GM19193 (cell line): ENCODE data around the gene PCDHGA11.
"Not testable (repeated sequence)": the region's sequence is repeated elsewhere in the genome, so short reads cannot be mapped to it uniquely, and the experiment has no call there.

Source experiments
- POLR2A ChIP-seq: IDR thresholded peaks from 4 replicates; pipeline ENCODE4 v1.6.1; 2011; ENCODE audit not compliant: insufficient read depth, insufficient read length; ENCODE audit errors: extremely low read depth

The PCDHGA11 gene

DNA sequence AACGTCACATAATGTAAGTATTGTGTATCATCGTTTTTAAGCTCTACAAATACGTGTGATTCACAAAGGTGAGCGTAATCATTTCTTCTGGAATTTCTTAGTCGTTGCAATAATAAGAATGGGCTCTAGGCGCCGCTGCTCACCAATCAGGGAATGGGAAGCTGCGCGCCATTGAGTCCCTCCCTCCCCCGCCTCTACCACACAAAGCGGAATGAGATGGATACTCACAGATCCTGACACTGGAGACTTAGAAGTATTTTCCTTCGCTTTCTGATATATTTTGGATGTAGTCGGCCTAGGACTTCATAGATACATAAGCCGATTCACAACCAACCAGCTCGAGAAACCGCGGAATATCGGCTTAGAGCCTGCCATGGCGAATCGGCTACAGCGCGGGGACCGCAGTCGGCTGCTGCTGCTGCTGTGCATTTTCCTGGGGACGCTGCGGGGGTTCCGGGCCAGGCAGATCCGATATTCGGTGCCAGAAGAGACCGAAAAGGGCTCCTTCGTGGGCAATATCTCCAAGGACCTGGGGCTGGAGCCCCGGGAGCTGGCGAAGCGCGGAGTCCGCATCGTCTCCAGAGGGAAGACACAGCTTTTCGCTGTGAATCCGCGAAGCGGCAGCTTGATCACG, at the start of gene PCDHGA11:
Gene PCDHGA11, plus strand, starts transcription at position 197 of the 634 bp plus-strand sequence. Its CDS starts 177 bp downstream, at position 374.
- TF ChIP-seq POLR2A = no peak

DNA sequence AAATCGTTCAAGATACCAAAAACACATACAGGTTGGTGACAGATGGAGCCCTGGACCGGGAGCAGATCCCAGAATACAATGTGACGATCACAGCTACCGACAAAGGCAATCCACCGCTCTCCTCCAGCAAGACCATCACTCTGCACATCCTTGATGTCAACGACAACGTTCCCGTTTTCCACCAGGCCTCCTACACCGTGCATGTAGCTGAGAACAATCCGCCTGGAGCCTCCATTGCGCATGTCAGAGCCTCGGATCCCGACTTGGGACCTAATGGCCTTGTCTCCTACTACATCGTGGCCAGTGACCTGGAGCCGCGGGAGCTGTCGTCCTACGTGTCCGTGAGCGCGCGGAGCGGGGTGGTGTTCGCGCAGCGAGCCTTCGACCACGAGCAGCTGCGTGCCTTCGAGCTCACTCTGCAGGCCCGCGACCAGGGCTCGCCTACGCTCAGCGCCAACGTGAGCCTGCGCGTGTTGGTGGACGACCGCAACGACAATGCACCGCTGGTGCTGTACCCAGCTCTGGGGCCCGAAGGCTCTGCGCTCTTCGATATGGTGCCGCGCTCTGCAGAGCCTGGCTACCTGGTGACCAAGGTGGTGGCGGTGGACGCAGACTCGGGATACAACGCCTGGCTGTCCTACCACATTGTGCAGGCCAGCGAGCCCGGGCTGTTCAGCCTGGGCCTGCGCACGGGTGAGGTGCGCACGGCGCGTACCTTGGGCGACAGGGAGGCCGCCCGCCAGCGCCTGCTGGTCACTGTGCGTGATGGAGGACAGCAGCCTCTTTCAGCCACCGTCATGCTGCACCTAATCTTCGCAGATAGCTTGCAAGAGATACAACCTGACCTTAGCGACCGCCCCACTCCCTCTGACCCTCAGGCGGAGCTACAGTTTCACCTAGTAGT, 49.0 kb upstream of the PCDHGA11 start:
- no peak for TF ChIP-seq POLR2A

DNA sequence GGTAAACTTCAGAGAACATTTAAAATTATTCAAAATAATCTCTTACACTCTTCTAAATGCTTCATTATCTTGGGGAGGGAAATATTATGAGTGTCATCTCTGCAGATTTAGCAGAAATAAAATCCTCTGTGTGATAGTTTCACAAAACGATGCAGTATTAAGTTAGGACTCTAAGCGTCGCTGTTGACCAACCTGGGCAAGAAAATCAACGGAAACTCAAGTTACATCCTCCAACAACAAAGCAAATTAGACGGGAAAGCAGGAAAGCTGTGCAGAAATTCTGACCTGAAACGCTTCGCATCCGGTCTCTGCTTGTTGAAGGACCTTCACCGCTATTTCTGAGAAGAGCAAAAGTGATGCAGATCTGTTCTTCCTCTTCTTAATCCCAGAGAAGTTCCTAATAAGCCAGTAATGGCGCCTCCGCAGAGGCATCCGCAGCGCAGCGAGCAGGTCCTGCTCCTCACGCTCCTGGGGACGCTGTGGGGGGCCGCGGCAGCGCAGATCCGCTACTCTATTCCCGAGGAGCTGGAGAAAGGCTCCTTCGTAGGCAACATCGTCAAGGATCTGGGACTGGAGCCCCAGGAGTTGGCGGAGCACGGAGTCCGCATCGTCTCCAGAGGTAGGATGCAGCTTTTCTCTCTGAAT, 47.1 kb upstream of the PCDHGA11 start, which contains the start of gene PCDHGA6:
Gene PCDHGA6, plus strand, starts transcription at position 219 of the 645 bp plus-strand sequence. Its CDS starts 193 bp downstream, at position 412.
- no peak for TF ChIP-seq POLR2A

DNA sequence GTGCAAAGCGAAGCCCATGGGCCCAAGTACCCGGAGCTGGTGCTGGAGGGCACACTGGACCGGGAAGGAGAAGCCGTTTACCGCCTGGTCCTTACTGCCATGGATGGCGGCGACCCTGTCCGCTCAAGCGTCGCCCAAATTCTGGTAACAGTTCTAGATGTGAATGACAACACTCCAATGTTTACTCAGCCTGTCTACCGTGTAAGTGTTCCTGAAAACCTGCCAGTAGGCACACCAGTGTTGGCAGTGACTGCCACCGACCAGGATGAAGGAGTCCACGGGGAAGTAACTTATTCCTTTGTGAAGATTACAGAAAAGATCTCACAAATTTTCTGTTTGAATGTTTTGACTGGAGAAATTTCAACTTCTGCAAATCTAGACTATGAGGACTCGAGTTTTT, 46.2 kb upstream of the PCDHGA11 start:
- no peak for TF ChIP-seq POLR2A

DNA sequence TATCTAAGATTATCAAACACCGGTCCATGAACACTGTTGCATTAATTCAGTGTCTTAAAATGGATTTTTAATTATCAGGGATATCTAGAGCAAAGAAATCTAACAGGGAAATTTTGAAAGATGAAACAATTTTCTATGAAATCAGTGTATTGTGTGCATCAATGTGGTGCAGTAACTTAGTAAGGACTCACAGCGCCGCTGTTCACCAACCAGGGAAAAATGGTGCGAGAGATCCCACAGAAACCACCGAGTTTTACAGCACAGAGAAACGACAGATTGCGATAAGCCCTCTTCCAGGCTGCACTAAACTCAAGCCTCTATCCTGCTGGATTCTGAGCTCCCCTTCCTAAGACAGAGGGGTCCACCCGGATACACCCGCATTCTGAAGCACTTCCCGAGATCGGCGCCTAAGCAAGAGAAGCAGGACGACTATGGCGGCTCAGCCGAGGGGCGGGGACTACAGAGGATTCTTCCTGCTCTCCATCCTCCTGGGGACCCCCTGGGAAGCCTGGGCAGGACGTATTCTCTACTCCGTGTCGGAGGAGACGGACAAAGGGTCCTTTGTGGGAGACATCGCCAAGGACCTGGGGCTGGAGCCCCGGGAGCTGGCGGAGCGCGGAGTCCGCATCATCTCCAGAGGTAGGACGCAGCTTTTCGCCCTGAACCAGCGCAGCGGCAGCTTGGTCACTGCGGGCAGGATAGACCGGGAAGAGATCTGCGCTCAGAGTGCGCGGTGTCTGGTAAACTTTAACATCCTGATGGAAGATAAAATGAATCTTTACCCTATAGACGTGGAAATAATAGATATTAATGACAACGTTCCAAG, 38.2 kb upstream of the PCDHGA11 start, which contains the start of gene PCDHGA7:
Gene PCDHGA7, plus strand, starts transcription at position 274 of the 826 bp plus-strand sequence. Its CDS starts 158 bp downstream, at position 432.
- TF ChIP-seq POLR2A = no peak

DNA sequence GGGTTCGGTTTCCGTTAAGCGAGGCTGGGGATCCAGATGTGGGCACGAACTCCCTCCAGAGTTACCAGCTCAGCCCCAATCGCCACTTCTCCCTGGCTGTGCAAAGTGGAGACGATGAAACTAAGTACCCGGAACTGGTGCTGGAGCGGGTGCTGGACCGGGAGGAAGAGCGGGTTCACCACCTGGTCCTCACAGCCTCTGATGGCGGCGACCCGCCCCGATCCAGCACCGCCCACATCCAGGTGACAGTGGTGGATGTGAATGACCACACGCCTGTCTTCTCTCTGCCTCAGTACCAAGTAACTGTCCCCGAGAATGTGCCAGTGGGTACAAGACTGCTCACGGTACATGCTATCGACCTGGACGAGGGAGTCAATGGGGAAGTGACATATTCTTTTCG, 37.5 kb upstream of the PCDHGA11 start:
- no peak for TF ChIP-seq POLR2A

DNA sequence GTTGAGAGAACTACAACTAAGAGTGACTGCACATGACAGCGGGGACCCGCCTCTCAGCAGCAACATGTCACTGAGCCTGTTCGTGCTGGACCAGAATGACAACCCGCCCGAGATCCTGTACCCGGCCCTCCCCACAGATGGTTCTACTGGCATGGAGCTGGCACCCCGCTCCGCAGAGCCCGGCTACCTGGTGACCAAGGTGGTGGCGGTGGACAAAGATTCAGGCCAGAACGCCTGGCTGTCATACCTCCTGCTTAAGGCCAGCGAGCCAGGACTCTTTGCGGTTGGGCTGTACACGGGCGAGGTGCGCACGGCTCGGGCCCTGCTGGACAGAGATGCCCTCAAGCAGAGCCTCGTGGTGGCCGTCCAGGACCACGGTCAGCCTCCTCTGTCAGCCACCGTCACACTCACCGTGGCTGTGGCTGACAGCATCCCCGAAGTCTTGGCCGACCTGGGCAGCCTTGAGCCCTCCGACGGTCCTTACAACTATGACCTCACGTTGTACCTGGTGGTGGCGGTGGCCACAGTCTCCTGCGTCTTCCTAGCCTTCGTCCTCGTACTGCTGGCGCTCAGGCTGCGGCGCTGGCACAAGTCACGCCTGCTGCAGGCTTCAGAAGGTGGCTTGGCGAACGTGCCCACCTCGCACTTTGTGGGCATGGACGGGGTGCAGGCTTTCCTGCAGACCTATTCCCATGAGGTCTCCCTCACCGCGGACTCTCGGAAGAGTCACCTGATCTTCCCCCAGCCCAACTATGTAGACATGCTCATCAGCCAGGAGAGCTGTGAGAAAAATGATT, 36.2 kb upstream of the PCDHGA11 start:
- TF ChIP-seq POLR2A = no peak

DNA sequence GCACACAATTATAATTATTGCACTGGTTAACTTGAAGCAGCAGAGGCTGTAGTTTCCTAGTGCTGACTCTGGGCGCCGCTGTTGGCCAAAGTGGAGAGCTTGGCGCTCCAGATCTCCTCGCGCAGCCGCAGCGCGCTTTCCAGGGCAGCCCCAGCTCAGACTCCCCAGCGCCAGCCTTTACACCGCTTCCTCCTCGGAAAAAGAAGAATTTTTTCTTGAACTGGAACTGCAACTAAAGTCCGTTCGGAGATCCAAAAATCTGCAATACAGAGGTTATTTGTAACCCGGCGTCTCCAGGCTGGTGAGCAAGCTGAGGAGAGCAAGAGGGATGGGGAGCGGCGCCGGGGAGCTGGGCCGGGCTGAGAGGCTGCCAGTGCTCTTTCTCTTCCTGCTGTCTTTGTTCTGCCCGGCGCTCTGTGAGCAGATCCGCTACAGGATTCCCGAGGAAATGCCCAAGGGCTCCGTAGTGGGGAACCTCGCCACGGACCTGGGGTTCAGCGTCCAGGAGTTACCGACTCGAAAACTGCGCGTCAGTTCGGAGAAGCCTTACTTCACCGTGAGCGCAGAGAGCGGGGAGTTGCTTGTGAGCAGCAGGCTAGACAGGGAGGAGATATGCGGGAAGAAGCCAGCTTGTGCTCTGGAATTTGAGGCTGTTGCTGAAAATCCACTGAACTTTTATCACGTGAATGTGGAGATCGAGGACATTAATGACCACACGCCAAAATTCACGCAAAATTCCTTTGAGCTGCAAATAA, 33.1 kb upstream of the PCDHGA11 start, which contains the start of gene PCDHGB4:
Gene PCDHGB4, plus strand, starts transcription at position 142 of the 755 bp plus-strand sequence. Its CDS starts 187 bp downstream, at position 329.
- not testable (repeated sequence) for TF ChIP-seq POLR2A

DNA sequence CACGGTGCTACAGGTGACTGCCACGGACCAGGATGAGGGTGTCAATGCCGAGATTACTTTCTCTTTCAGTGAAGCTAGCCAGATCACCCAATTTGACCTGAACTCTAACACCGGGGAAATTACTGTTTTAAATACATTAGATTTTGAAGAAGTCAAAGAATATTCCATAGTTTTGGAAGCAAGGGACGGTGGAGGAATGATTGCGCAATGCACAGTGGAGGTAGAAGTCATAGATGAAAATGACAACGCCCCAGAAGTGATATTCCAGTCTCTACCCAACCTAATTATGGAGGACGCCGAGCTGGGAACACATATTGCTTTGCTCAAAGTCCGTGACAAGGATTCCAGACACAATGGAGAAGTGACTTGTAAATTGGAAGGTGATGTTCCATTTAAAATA, 32.2 kb upstream of the PCDHGA11 start:
- no peak for TF ChIP-seq POLR2A

DNA sequence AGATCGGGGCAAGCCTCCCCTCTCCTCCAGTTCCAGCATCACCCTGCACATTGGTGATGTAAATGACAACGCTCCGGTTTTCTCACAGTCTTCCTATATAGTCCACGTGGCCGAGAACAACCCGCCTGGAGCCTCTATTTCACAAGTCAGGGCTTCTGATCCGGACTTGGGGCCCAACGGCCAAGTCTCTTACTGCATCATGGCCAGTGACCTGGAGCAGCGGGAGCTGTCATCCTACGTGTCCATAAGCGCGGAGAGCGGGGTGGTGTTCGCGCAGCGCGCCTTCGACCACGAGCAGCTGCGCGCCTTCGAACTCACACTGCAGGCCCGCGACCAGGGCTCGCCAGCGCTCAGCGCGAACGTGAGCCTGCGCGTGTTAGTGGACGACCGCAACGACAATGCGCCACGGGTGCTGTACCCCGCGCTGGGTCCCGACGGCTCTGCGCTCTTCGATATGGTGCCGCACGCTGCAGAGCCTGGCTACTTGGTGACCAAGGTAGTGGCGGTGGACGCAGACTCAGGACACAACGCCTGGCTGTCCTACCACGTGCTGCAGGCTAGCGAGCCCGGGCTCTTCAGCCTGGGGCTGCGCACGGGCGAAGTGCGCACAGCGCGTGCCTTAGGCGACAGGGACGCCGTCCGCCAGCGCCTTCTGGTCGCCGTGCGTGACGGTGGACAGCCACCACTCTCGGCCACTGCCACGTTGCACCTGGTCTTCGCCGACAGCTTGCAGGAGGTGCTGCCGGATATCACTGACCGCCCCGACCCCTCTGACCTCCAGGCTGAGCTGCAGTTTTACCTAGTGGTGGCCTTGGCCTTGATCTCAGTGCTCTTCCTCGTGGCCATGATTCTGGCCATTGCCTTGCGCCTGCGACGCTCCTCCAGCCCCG, 31.5 kb upstream of the PCDHGA11 start:
- no peak for TF ChIP-seq POLR2A

DNA sequence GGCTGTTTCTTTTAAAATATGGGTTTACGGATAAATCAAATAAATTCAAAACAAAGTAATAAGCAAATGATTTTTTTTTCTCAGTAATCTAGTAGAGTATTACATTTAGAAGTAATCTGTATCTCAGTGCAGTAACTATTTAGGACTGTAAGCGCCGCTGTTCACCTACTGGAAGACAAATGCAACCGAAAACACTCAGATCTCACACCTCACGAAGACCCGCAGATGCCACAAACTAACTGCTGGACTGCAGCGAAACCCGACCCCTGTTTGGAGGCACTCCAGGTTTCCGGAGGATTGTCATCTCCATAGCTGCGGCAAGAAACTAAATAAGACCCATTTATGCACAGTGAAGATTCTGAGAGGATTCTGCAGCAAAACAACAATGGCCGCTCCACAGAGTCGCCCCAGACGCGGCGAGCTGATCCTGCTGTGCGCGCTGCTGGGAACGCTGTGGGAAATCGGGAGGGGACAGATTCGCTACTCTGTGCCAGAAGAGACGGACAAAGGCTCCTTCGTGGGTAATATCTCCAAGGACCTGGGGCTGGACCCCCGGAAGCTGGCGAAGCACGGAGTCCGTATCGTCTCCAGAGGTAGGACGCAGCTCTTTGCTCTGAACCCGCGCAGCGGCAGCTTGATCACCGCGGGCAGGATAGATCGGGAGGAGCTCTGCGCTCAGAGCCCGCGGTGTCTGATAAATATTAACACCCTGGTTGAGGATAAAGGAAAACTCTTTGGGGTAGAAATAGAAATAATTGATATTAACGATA, 28.2 kb upstream of the PCDHGA11 start, which contains the start of gene PCDHGA8:
Gene PCDHGA8, plus strand, starts transcription at position 205 of the 770 bp plus-strand sequence. Its CDS starts 181 bp downstream, at position 386.
- no peak for TF ChIP-seq POLR2A
